Measurements from ENCODE around the gene KAT6B.
A peak's percentile ranks its signal among the peaks of the same experiment; 100 is the strongest.

The KAT6B gene

GRCh38 chr10:74808501-74808900 is 17.9 kb upstream of the KAT6B start:
- H3K27ac Mint-ChIP-seq: no peak overlapping the region
- H3K4me3 Mint-ChIP-seq: no peak overlapping the region
- peaks cover 5% of the 10 kb centered on the region for H3K36me3 Mint-ChIP-seq (ENCODE audit: low read depth)
- peaks cover 28% of the 10 kb centered on the region for H3K9me3 Mint-ChIP-seq
- DNase-seq: no peak
- TF ChIP-seq CTCF (IDR thresholded peaks at IDR 0.05): no peak
- peaks cover 7% of the 10 kb centered on the region for H3K27me3 Mint-ChIP-seq (ENCODE audit: low read depth, poor library complexity)
- H3K4me1 Mint-ChIP-seq: no peaks in the 10 kb centered on the region

- no peak for DNase-seq
- Mint-ChIP-seq H3K9me3 (peaks cover 33% of the 10 kb centered on the region), H3K27me3 (ENCODE audit: low read depth, poor library complexity) (peaks cover 7% of the 10 kb centered on the region), H3K27ac (no peak overlapping the region), H3K4me1 (peaks cover 5% of the 10 kb centered on the region), H3K4me3 (no peak overlapping the region), H3K36me3 (ENCODE audit: low read depth) (peaks cover 5% of the 10 kb centered on the region)
- no peak for TF ChIP-seq CTCF (IDR thresholded peaks at IDR 0.05)
These were observed 16.3 kb upstream of the KAT6B start for GRCh38 chr10:74810087-74810486.

GRCh38 chr10:74813381-74814259 is 12.8 kb upstream of the KAT6B start:
- DNase-seq: peak; percentile 20
- TF ChIP-seq CTCF (IDR thresholded peaks at IDR 0.05): no peak
- Mint-ChIP-seq H3K27me3 (ENCODE audit: low read depth, poor library complexity) (peaks cover 7% of the 10 kb centered on the region), H3K4me3 (no peak overlapping the region), H3K9me3 (peaks cover 51% of the 10 kb centered on the region), H3K4me1 (peaks cover 5% of the 10 kb centered on the region), H3K36me3 (ENCODE audit: low read depth) (peaks cover 16% of the 10 kb centered on the region), H3K27ac (peak overlapping the region; percentile 16)

- DNase-seq: no peak
- Mint-ChIP-seq H3K4me3 (no peak overlapping the region), H3K9me3 (peaks cover 43% of the 10 kb centered on the region), H3K27ac (no peak overlapping the region), H3K36me3 (ENCODE audit: low read depth) (peaks cover 16% of the 10 kb centered on the region), H3K27me3 (ENCODE audit: low read depth, poor library complexity) (peaks cover 7% of the 10 kb centered on the region), H3K4me1 (peaks cover 5% of the 10 kb centered on the region)
- TF ChIP-seq CTCF (IDR thresholded peaks at IDR 0.05): no peak
These were observed 11.6 kb upstream of the KAT6B start for GRCh38 chr10:74814797-74815196.

- Mint-ChIP-seq H3K4me3 (no peak overlapping the region), H3K27ac (no peak overlapping the region), H3K36me3 (ENCODE audit: low read depth) (peaks cover 11% of the 10 kb centered on the region), H3K27me3 (ENCODE audit: low read depth, poor library complexity) (peaks cover 9% of the 10 kb centered on the region), H3K4me1 (peaks cover 13% of the 10 kb centered on the region), H3K9me3 (peaks cover 31% of the 10 kb centered on the region)
- DNase-seq: no peak
- no peak for TF ChIP-seq CTCF (IDR thresholded peaks at IDR 0.05)
These were observed 9.4 kb upstream of the KAT6B start for GRCh38 chr10:74816824-74817498.
